ENCODE results near the gene MTMR4.

The MTMR4 gene

GRCh38 chr17:58476812-58477211, 37.6 kb downstream of the MTMR4 start:
- Histone ChIP-seq H3K9me3 (ENCODE audit: low read length) (no peaks in the 10 kb centered on the region), H3K4me2 (ENCODE audit: low read length) (no peak overlapping the region), H3K4me1 (ENCODE audit: insufficient read depth, low read length, severe bottlenecking) (no peaks in the 10 kb centered on the region), H3K9me2 (ENCODE audit: low read depth, low read length) (no peaks in the 10 kb centered on the region), H3K27me3 (ENCODE audit: insufficient read depth, low read length) (no peaks in the 10 kb centered on the region), H3F3A (ENCODE audit: insufficient read depth, low read length) (no peaks in the 10 kb centered on the region), H3K4me3 (ENCODE audit: low read depth, low read length, poor library complexity, severe bottlenecking) (no peak overlapping the region), H3K27ac (ENCODE audit: low read depth, low read length, poor library complexity, severe bottlenecking) (no peak overlapping the region), H3K36me3 (ENCODE audit: insufficient read depth, low read length) (no peaks in the 10 kb centered on the region), H3K9ac (ENCODE audit: low read length) (no peak overlapping the region), H2AFZ (ENCODE audit: low read length) (no peak overlapping the region), H4K20me1 (ENCODE audit: insufficient read depth, low read length) (no peaks in the 10 kb centered on the region), H3K79me2 (ENCODE audit: insufficient read depth, low read length) (no peaks in the 10 kb centered on the region)
- TF ChIP-seq CTCF (IDR thresholded peaks at IDR 0.05; ENCODE audit: low read length): no peak
- TF ChIP-seq EZH2 (IDR thresholded peaks at IDR 0.05; ENCODE audit: borderline replicate concordance, low read length): no peak

GRCh38 chr17:58475985-58476384, 38.5 kb downstream of the MTMR4 start:
- Histone ChIP-seq H3K9ac (ENCODE audit: low read length) (no peak overlapping the region), H3F3A (ENCODE audit: insufficient read depth, low read length) (no peaks in the 10 kb centered on the region), H3K79me2 (ENCODE audit: insufficient read depth, low read length) (no peaks in the 10 kb centered on the region), H3K27ac (ENCODE audit: low read depth, low read length, poor library complexity, severe bottlenecking) (no peak overlapping the region), H3K36me3 (ENCODE audit: insufficient read depth, low read length) (no peaks in the 10 kb centered on the region), H3K4me1 (ENCODE audit: insufficient read depth, low read length, severe bottlenecking) (no peaks in the 10 kb centered on the region), H3K9me3 (ENCODE audit: low read length) (no peaks in the 10 kb centered on the region), H3K4me3 (ENCODE audit: low read depth, low read length, poor library complexity, severe bottlenecking) (no peak overlapping the region), H4K20me1 (ENCODE audit: insufficient read depth, low read length) (no peaks in the 10 kb centered on the region), H3K9me2 (ENCODE audit: low read depth, low read length) (no peaks in the 10 kb centered on the region), H2AFZ (ENCODE audit: low read length) (no peak overlapping the region), H3K4me2 (ENCODE audit: low read length) (no peak overlapping the region), H3K27me3 (ENCODE audit: insufficient read depth, low read length) (no peaks in the 10 kb centered on the region)
- TF ChIP-seq EZH2 (IDR thresholded peaks at IDR 0.05; ENCODE audit: borderline replicate concordance, low read length) (no peak), CTCF (IDR thresholded peaks at IDR 0.05; ENCODE audit: low read length) (no peak)

GRCh38 chr17:58470356-58470755, 44.1 kb downstream of the MTMR4 start:
- Histone ChIP-seq H3K4me3 (ENCODE audit: low read depth, low read length, poor library complexity, severe bottlenecking) (no peak overlapping the region), H3K4me1 (ENCODE audit: insufficient read depth, low read length, severe bottlenecking) (no peaks in the 10 kb centered on the region), H3K36me3 (ENCODE audit: insufficient read depth, low read length) (no peaks in the 10 kb centered on the region), H2AFZ (ENCODE audit: low read length) (no peak overlapping the region), H3K79me2 (ENCODE audit: insufficient read depth, low read length) (no peaks in the 10 kb centered on the region), H4K20me1 (ENCODE audit: insufficient read depth, low read length) (no peaks in the 10 kb centered on the region), H3K9me2 (ENCODE audit: low read depth, low read length) (peaks cover 3% of the 10 kb centered on the region; the same call in 1 of the 2 replicates), H3K27me3 (ENCODE audit: insufficient read depth, low read length) (no peaks in the 10 kb centered on the region), H3K27ac (ENCODE audit: low read depth, low read length, poor library complexity, severe bottlenecking) (no peak overlapping the region), H3F3A (ENCODE audit: insufficient read depth, low read length) (no peaks in the 10 kb centered on the region), H3K9me3 (ENCODE audit: low read length) (no peaks in the 10 kb centered on the region), H3K4me2 (ENCODE audit: low read length) (no peak overlapping the region), H3K9ac (ENCODE audit: low read length) (no peak overlapping the region)
- TF ChIP-seq EZH2 (IDR thresholded peaks at IDR 0.05; ENCODE audit: borderline replicate concordance, low read length) (no peak), CTCF (IDR thresholded peaks at IDR 0.05; ENCODE audit: low read length) (no peak)

All from OCI-LY1 (cell line).